Panc1 (cell line): ENCODE results near the gene BCAM.

Experiments
- POLR2AphosphoS5 ChIP-seq: IDR thresholded peaks from 2 replicates; pipeline ENCODE4 v1.6.1; 2012; ENCODE audit warnings: mild to moderate bottlenecking, low read depth, low read length, moderate library complexity
- SIN3A ChIP-seq: IDR thresholded peaks from 2 replicates; pipeline ENCODE4 v1.6.1; 2012; ENCODE audit warnings: low read depth, mild to moderate bottlenecking, low read length, moderate library complexity, borderline replicate concordance; ENCODE audit not compliant: insufficient read depth
- TF ChIP-seq, protein P1 (sequence below): fragments of 450-650 bp; IDR thresholded peaks from 2 replicates; pipeline ENCODE4 v1.5.1; 2017; ENCODE audit warnings: mild to moderate bottlenecking

DNA sequence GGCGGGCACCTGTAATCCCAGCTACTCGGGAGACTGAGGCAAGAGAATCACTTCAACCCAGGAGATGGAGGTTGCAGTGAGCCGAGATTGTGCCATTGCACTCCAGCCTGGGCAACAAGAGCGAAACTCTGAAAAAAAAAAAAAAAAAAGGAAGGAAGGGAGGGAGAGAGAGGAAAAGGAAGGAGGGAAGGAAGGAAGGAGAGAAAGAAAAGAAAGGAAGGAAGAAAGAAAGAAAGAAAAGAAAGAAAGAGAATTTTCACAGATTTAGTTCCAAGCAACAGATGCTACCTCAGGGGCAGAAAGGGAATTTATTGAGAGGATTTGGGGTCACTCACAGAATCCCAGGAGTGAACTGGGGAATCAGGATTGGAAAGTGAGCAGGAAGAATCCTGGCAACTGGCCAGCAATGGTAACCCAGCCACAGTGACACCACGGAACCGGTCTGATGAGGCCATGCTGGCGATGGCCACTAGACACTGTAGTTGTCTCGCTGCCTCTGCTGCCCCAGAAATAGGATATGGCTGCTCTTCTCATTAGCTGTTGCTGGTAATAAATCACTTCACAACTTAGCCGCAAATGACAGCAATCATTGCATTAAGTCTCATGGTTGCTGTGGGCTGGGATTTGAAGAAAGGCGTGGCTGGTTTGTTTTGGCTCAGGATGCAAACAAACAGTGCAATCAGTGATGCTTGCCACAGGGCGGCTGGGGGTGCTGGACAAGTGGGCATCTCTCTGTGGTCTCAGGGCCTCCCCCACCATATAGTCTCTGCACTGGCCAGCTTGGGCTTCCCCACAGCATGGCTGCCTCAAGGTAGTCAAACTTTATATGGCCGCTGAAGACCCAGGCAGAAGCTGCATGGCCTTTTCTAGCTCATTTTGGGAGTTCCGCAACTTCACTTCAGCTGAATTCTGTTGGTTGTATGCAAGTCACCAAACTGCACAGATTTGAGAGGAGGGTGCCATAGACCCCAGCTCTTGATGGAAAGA, 5.2 kb upstream of the BCAM start:
- TF ChIP-seq POLR2AphosphoS5 = no peak
- TF ChIP-seq, protein P1, sequence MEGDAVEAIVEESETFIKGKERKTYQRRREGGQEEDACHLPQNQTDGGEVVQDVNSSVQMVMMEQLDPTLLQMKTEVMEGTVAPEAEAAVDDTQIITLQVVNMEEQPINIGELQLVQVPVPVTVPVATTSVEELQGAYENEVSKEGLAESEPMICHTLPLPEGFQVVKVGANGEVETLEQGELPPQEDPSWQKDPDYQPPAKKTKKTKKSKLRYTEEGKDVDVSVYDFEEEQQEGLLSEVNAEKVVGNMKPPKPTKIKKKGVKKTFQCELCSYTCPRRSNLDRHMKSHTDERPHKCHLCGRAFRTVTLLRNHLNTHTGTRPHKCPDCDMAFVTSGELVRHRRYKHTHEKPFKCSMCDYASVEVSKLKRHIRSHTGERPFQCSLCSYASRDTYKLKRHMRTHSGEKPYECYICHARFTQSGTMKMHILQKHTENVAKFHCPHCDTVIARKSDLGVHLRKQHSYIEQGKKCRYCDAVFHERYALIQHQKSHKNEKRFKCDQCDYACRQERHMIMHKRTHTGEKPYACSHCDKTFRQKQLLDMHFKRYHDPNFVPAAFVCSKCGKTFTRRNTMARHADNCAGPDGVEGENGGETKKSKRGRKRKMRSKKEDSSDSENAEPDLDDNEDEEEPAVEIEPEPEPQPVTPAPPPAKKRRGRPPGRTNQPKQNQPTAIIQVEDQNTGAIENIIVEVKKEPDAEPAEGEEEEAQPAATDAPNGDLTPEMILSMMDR = no peak
- TF ChIP-seq SIN3A = no peak
